HFF-Myc (cell line): ENCODE measurements around the gene MAP7D1.

Source experiments
- DNase-seq: peaks from one replicate; pipeline ENCODE4 v3.0.0-alpha.2; 2011; ENCODE audit warnings: low read depth; ENCODE audit errors: extremely low read depth
- H3K4me3 ChIP-seq: replicated peaks from 2 replicates; pipeline ENCODE4 v1.5.1; 2011; ENCODE audit warnings: low read depth, mild to moderate bottlenecking, control low read depth, low read length
- CTCF ChIP-seq: IDR thresholded peaks from 2 replicates; pipeline ENCODE4 v1.5.1; 2012; ENCODE audit warnings: mild to moderate bottlenecking, low read depth, low read length, control low read depth; ENCODE audit errors: missing control alignments

Gene MAP7D1

DNA sequence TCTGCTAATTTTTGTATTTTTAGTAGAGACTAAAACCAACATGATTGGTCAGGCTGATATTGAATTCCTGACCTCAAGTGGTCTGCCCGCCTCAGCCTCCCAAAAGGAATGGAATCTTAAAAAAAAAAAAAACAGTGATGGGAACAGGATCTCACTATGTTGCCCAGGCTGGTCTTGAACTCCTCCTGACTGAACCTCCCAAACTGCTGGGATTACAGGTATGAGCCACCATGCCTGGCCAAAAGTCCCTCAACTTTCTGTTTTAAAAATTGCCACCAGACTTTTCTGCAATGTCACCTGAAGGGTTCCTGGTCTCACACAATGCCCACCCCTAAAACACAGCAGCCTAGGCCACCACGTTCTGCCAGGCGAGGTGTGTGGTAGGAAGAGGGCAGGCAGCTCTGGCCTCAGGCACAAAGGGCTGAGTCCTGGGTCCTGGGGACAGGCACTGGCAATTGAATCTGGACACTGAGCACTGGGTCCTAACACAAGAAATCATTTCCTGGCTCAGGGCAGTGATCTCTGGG is 47.1 kb downstream of the MAP7D1 start:
- TF ChIP-seq CTCF, result no peak
- no peak overlapping the region for H3K4me3 ChIP-seq
- no peak for DNase-seq

DNA sequence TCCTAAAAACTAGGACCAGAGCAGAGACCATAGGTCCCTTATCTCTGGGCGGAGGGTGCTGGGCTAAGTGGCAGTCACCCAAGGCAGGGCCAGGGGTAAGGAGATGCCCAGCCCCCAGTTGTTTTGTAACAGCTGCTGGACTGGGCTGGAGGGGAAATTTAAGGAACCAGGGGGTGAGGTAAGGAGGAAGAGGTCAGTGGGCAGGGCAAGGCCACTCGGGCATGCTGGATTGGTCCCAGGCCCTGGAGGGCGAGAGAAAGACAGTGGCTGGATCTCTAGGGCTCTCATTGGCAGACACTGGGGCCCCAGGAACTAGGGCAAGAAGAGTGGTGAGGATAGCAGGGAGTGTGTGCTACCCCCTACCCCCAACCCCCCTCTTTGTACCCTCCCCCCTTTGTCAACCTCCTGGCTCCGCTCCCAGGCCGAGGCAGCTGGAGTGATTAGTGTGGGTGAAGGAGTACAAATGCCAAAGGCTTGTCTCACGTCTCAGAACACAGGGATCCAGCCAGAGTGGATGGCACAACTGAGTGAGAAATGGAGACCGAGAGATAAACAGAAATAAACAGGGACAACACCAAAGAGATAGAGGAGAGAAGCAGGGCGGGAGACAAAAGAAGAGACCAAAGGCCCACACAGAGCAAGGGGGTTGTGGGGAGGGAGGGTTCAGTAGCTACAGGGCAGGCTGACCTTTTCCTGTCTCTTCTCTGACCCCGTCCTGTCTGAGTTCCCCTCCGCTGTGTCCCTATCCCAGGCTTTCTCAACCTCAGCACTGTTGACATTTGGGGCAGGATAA is 47.8 kb downstream of the MAP7D1 start:
- TF ChIP-seq CTCF, result no peak
- no peak for DNase-seq
- no peak overlapping the region for H3K4me3 ChIP-seq

DNA sequence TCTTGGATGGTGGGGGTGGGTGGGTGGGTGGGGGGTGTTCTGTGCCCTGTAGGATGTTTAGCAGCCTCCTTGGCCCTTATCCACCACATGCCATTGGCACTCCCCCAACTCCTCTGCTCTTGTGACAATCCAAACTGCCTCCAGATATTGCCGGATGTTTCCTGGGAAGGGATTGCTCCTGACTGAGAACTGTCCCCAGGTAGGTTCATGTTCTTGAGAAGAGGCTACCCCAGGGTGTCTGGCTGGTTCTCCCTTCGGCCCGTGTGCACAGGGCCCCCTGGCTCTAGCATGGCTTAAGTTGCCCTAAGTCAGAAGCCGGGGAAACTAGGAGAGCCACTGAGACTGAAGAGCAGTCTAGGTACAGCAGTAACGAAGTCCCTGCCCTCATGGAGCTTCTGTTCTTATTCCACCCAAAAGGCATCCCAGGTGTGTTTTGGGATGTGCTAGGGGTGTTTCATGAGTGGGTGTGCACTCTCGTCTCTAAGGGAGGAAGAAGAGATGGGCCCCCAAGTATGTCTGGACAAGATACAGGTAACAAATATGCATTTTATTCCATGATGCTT is 48.5 kb downstream of the MAP7D1 start:
- H3K4me3 ChIP-seq, result no peak overlapping the region
- TF ChIP-seq CTCF, result no peak
- DNase-seq, result no peak

GRCh38 chr1:36206323-36206858 is 50.4 kb downstream of the MAP7D1 start:
- no peak for DNase-seq
- H3K4me3 ChIP-seq, result no peak overlapping the region
- no peak for TF ChIP-seq CTCF

- TF ChIP-seq CTCF, result no peak
- H3K4me3 ChIP-seq, result no peak overlapping the region
- no peak for DNase-seq
These were observed 51.4 kb downstream of the MAP7D1 start for GRCh38 chr1:36207339-36207738.

- DNase-seq, result no peak
- TF ChIP-seq CTCF, result no peak
- H3K4me3 ChIP-seq, result no peak overlapping the region
These were observed 53.2 kb downstream of the MAP7D1 start for GRCh38 chr1:36208978-36209703.
